AG04449 (cell line): ENCODE results near the gene FHOD3.

ENCODE experiments used
- CTCF ChIA-PET: fragments of 350-600 bp; formaldehyde crosslinking; extraction: SDS; loops from one replicate; lab custom pipeline; 2021; ENCODE audit warnings: antibody characterized with exemption; lab: Yijun Ruan, JAX
- POLR2A ChIA-PET: fragments of 400-600, 350-600 bp; formaldehyde crosslinking; extraction: SDS; loops from one replicate; lab custom pipeline; 2020; ENCODE audit warnings: antibody characterized with exemption, inconsistent platforms; lab: Yijun Ruan, JAX
- DNase-seq: peaks from one replicate; pipeline ENCODE4 v3.0.0-alpha.2; 2010; ENCODE audit warnings: low read depth, low spot score
- H3K4me3 ChIP-seq: 2 replicates; pipeline ENCODE4 v1.5.1; 2011; ENCODE audit warnings: low read depth, mild to moderate bottlenecking, control low read depth, low read length
- CTCF ChIP-seq: IDR thresholded peaks from one replicate; pipeline ENCODE4 v1.5.1; 2011; ENCODE audit warnings: mild to moderate bottlenecking, moderate library complexity, low read length, control low read depth, inconsistent platforms; ENCODE audit not compliant: insufficient read depth; ENCODE audit errors: missing control alignments

The FHOD3 gene

DNA sequence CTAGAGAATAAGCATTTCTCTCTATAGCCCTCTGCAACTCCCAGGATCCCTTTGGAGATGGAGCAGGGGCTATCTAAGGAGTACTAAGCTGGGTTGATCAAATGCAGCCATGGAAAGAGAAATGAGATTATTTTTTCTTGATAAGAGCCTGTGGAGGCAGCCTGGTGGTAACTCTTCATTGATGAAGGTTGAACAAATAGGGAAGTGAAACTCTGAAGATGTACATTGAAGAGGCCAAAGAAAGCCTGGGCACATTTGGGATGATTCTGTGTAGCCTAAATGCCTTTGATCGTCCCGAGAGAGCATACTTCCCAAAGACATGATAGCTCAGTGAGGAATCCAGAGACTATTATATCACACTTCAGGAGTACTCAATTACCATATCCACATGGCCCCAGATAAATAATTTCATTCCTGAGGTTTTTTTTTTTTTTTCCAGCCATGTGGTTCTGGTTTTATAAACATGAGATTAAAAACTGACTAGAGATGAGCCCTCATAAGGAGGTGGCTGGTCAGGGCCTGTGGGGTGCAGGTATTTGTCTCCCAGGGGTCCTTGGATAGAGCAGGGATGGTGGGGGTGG, 338.8 kb downstream of the FHOD3 start:
- H3K4me3 ChIP-seq = no peak overlapping the region
- no peak for TF ChIP-seq CTCF
- ChIA-PET CTCF (interaction anchor here (1.5 to 2.2 kb wide), 2 partner anchors 51 to 121 kb away, joined by 4 to 13 read pairs; no protein-coding TSS in a partner anchor), POLR2A (no interaction called here)
- no peak for DNase-seq

GRCh38 chr18:36638224-36638623, 340.7 kb downstream of the FHOD3 start:
- DNase-seq = no peak
- ChIA-PET POLR2A (no interaction called here), CTCF (interaction anchor here (1.1 kb wide), 1 partner anchor 50 kb away, joined by 4 read pairs; no protein-coding TSS in a partner anchor)
- no peak for TF ChIP-seq CTCF
- no peak overlapping the region for H3K4me3 ChIP-seq

DNA sequence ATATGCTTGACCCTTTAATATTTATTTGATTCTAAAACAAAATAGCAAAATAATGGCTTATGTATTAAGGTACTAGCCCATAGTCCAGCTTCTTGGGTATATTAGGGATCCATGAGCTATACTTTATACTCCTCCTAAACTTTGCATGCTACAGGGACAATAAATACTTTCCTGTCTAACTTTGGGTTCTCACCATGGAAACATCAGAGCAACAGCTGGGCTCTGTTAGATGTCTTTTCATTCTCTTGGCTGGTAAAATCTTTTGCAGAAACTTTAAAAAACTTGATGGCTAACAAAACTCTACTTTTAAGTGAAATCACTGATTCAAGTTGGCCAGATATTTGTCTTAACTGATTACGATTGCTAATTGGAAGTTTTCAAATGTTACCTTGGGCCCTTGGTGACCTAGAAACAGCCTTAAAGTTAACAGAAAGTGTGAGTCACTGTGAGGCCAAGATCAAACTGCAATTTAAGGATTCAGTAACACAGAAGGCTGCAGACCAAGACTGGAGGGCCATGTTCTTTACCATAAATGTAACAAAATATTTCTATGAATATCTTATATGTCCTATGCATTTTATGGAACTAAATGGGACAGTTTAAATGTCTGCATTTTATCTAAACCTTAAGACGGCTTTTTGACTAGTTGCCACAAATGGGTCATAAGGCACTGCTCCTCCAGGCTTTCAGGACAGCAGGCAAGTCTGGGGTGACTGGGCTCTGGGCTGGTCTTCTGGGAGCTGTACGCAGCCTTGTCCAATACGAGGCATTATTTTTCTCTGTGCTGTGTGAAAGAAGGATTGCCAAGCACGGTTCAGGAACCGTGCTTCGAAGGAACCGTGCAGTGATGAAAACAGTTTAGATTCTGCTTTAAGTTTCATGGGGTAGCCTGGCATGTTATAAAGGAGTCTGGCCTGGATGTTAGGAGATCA, 342.8 kb downstream of the FHOD3 start:
- DNase-seq = no peak
- no peak overlapping the region for H3K4me3 ChIP-seq
- POLR2A ChIA-PET = no interaction called here
- CTCF ChIA-PET = no interaction called here
- no peak for TF ChIP-seq CTCF

DNA sequence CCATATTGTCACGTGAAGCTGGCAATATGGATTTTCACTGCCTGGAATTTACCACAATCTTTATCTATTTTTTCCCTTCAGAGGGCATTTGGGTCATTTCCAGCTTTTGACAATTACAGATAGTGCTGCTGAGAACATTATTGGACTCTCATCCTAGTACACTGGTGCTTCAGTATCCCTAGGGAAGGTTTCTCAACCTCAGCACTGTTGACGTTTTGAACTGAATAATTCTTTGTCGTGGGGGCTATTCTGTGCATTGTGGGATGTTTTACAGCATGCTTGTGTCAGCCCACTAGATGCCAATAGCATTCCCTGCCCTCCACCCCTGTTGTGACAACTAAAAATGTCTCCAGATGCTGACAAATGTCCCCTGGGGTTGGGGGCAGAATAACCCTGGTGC, 345.5 kb downstream of the FHOD3 start:
- no peak for DNase-seq
- ChIA-PET POLR2A (no interaction called here), CTCF (no interaction called here)
- H3K4me3 ChIP-seq = no peak overlapping the region
- no peak for TF ChIP-seq CTCF

DNA sequence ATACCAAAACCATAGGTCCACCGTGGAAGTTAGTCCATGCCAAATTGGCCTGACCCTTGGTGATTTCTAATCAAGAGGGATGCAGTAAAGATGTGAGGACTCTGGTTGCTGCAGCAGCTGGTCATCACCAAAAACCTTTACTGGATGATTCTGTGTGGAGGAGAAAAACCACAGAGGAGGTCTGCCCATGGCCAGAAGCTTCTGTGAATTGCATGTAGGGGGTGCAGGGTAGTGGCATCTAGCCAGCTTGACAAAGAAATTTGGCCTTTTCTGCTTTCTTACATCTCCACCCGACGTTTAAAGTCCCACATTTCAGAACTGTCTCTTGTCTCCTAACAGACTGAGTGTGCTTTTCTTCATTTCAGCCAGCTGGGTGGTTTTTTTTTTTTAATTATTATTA, 351.3 kb downstream of the FHOD3 start:
- ChIA-PET CTCF (interaction anchor here (0.8 to 1.5 kb wide), 3 partner anchors 20 to 39 kb away, joined by 4 to 5 read pairs (median 5); no protein-coding TSS in a partner anchor), POLR2A (no interaction called here)
- TF ChIP-seq CTCF = no peak

GRCh38 chr18:36649205-36649604, 351.7 kb downstream of the FHOD3 start:
- H3K4me3 ChIP-seq = no peak overlapping the region
- TF ChIP-seq CTCF = no peak
- ChIA-PET POLR2A (no interaction called here), CTCF (interaction anchor here (0.5 to 1.0 kb wide), 3 partner anchors 20 to 646 kb away, joined by 3 to 5 read pairs (median 4); no protein-coding TSS in a partner anchor)
- DNase-seq = no peak

More for the DNA sequence above, 351.3 kb downstream of the FHOD3 start:
- H3K4me3 ChIP-seq = no peak overlapping the region
- DNase-seq = no peak
